ENCODE data around the gene ABR.
"Not testable (repeated sequence)": the region's sequence is repeated elsewhere in the genome, so short reads cannot be mapped to it uniquely, and the experiment has no call there.

ABR gene

DNA sequence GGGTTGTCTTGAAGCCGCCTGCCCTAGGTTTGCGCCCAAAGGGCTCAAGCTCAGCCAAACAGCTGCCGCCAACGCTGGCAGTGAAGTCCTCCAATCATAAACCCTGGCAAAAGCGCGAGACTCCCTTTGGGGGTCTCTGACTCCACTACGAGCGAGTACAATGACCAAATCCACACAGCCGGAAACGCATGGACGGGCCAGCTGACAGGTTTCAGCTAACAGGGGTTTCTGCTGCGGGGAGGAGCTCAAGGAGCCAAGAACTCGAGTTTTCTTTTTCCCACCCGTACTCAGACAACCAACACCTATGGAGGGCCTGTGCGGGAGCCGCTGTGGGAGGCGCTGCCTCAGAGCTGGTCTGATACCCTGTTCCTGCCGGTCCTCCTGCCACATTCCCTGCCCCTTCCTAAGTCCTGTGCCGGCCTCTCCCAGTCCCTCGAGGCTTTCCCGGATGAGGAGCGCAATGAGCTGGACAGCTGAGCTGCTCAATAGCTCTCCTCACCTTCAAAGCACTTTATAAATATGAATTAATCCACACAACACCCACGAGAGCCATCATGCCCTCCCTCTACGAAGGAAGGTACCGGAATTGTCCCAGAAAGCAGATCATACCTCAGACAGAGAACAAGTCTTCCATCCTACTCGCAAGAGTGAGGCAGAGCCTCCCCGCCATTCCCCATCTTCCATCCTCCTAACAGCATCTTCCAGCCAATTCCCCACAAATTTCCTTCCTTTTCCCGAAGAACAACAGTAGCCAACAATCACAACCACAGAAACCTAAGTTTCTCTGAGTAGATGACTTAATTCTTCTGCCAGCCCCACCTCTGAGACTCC lies 6.1 kb downstream of the ABR start:
- no peak for DNase-seq (ENCODE audit: low spot score)

DNA sequence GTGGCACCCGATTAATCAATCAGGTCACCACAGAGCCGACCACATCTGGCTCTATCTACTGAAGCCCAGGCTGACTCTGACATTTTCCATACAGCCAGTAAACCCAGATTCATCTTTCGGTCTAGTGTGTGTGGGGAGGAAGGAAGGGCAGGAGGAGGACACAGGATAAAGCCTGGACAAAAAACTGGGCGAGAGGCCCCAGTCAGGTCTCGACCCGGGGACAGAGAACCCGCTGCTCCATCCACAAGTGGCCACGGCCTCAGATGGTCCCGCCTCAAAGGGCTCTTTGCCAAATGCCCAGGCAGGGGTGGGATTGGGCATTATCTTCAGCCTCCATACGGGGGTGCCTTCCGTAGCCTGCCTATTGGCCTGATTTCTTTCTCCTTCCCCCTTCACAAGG lies 7.8 kb downstream of the ABR start:
- DNase-seq (ENCODE audit: low spot score) = no peak

DNA sequence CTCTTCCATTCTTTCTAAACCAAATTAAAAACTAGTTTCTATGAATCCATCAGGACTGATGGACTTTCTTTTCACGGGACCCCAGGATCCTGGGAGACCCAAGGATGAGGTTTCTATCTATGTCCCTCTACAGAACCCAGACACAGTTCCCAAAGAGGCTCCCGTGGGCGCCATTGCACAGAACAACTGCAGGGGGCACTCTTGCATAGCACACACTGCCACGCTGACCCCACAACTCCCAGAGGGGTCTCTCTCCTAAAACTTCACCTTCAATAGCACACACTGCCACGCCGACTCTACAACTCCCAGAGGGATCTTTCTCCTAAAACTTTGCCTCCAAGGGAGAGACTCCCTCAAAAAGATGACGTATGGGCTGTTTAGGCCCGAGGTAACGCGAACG lies 9.0 kb downstream of the ABR start:
- no peak for DNase-seq (ENCODE audit: low spot score)

DNA sequence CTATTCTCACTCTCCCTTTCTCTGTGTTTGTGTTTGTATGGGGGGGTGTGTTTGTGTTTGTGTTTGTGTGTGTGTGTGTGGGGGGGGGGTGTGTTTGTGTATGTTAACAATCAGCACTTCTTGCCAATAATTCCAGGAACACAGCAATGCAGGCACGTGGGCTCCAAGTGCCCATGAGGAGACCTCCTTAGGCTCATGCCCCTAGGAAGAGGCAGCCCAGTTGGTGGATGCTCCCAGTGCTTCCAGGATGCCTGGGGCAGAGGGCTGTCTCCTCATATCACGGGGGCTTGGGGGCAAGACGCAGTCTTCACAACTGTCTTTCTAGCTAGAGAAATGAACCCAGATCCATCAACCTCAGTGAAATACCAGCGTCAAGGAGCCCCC lies 9.9 kb downstream of the ABR start:
- DNase-seq (ENCODE audit: low spot score) = no peak

DNA sequence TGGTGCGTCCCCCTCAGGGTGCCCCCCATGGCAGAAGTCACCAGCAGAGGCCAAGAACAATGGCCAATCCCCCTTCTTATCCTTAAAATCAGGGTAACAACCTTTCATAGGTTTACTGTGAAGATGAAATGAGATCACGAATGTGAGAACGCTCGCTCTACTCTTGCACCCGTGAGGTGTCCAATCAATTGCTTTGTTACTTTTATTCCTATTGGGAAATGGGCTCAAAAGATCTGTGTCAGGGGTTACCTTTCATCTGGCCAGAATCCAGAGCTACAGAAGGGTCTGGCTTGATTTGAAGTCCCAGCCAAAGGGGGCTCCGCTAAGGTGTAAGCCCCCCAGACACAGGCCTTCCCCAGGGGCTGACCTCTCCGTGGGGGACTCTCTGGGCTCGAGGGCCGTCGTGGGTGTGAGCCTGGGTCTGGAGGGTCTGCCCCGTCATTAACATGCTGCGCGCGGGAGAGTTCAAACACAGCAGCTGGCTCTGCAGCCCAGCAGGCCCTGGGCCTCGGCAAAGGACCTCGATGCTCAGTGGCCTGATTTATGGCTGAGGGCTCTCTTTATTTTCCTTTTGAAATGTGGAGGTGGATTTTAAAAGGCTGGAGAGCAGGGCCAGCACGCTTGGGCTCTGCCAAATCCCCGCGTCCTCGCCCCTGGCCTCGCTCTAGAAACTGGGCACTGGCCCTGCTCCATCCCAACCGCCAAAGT lies 10.4 kb downstream of the ABR start:
- DNase-seq (ENCODE audit: low spot score) = no peak

DNA sequence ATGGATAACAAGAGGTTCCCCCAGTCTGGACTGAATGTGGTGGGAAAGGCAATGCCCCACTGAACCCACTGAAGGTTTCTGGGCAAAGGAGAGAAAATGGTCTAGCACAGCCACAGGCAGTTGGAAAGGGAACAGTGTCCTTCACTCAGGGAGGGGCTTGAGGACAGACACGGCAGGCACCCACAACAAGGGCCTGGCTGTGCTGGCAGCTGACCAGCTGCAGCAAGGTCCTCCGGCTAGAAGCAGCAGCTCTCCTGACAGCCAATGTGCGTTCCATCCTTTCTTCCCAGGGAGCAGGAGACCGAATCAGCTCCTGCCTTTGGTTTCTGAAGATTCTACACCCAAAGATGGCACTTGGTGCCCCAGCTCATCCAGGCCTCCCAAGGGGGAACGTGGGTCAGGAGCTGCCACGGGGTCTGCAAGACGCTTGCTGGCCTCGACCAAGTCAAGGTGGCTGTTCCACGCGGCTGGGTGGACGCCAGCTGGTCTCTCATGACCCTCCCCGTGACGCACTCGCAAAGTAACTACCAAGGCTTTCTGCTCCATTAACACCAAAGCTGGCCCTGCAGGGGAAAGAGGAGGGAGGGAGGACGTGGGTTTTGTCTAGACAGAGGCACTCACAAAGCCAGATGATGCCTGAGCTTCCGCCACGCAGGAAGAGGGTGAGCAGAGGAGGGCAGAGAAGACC lies 11.1 kb downstream of the ABR start:
- DNase-seq (ENCODE audit: low spot score) = no peak

DNA sequence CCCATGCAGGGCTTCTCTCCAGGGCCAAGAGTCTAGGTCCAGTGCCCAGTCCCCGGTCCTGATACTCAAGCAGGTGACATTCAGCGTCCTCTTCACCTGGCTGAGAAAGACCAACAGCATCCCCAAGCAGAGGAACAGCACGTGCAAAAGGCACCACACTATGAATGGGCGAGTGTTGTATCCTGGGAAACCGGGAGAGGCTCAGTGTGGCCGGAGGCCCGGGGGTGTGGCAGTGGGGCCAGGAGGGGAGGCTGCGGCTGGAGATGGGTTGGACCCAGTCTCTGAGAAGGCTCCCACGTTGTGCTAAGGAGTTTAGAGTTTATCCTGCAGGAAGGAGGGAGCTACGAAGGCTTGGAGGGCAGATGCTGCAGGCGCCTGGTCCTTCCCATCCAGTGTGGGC lies 13.5 kb downstream of the ABR start:
- no peak for DNase-seq (ENCODE audit: low spot score)

DNA sequence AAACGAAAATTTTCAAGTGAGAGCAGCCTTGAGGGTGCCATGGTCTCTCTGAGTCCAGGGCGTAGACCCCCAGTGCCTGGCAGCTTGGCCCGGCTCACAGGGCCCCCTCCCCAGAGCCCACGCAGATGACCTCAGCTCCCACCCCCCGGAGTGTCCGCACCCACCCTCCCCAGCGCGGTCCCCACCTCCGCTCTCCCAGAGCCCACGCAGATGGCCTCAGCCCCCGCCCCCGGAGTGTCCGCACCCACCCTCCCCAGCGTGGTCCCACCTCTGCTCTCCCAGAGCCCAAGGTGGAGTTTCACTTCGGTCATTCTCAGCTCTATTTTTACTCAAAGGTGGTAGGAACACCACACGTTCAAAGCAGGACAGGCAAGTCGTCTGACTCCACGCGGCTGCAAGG lies 13.9 kb downstream of the ABR start:
- no peak for DNase-seq (ENCODE audit: low spot score)

DNA sequence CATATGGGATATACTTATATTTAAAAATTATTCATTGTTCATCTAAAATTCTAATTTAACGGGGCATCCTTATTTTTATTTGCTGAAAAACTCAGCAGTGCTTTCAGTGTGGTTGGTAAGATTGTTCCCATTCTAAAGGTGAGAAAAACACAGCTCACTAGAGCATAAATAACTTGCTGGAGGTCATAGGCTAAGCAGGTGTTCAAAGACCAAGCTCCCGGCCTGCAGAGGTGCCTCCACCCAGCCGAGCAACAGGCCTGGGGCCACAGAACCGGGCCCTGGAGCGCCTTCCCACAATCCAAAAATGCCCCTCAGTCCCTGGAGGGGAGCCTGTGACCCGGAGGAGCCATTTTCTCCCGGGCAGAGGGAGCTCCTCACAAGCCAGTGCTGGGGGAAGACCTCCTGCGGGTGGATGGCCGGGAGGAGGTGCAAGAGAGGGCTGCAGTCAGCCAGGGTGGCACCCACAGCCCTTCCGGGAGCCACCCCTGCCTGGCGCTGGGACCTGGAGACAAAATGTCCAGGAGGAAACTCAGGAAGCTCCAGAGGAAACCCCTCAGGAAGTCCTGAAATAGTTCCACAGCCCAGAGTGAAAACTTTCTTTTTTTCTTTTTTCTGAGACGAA lies 14.7 kb downstream of the ABR start:
- no peak for DNase-seq (ENCODE audit: low spot score)

DNA sequence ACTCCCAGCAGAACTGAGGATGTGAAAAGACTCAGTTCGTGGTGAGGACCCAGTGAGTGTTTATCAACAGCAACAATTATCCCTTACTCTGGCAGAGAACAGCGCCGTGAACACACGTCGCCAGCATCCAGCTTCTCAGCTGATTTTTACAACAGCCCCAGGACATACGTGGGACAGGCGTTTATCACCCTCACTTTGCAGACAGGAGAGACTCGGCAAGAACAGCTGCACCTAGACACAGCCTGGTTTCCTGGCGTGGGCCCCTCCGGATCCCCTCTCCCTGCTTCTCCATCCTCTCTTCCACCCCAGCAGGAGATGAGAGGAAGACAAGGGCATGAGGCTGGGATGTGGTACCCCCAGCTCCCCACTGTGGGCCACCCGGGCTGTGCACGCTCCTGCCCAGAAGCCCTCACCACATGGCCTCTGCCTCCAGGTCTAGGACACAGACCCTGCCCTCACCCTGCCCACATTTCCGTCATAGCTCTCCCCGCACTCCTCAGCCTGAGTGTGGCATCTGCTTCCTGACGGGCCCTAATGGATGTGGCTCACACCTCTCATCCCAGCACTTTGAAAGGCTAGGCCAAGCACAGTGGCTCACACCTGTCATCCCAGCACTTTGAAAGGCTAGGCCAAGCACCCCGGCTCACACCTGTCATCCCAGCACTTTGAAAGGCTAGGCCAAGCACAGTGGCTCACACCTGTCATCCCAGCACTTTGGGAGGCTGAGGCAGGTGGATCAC lies 17.5 kb downstream of the ABR start:
- no peak for DNase-seq (ENCODE audit: low spot score)

DNA sequence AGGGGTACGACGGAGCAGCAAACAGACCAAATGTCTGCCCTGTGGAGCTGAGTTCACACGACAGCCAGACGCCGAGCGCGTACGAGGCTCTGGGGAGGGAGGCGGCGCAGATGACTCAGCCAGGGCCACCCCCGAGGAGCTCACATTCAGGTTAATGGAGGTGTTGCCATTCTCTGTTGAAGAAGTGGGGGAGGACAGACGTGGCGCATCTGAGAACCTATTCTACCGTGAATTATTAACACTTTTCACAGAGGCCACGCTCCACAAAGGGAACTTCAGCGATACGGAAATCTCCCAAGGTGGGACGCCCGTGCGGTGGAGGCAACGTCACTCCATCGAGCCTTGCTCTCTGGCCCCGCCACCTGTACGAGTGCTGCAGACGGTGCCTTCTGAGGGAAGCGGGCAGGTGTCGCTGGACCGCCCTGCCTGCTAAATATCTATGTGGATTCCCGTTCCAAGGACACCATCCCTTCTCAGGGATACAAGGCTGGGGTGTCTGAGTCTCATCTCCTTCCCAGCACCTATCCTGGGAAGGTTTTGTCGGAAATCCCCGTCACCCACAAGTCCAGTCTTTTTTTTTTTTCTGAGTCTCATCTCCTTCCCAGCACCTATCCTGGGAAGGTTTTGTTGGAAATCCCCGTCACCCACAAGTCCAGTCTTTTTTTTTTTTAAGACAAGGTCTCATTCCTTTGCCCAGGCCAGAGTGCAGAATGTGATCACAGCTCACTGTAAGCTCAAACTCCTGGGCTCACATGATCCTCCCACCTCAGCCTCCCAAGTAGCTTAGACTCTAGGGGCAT lies 19.0 kb downstream of the ABR start:
- DNase-seq (ENCODE audit: low spot score) = no peak

DNA sequence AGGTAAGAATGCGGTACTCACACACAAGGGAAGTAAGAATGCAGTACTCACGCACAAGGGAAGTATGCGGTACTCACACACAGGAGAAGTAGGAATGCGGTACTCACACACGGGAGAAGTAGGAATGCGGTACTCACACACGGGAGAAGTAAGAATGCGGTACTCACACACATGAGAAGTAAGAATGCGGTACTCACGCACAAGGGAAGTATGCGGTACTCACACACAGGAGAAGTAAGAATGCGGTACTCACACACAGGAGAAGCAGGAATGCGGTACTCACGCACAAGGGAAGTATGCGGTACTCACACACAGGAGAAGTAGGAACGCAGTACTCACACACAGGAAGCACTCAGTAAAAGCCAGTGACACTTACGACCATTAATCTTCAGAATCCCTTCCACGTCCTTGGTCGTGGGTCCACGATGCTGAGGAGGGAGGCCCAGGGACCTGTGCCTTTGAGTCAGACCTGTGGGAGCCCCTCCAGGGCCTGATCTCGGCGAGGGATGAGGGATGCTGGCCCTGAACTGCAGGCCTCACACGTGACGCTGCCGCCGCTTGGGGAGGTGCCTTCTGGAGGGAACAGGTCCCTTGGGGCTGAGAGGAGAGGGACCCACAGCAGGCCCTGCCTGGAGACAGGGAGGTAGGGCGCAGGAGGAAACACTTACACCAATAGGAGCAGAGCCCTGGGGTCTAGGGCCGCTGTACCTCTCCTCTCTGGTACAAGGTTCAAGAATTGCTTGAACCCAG lies 20.2 kb downstream of the ABR start:
- no peak for DNase-seq (ENCODE audit: low spot score)

DNA sequence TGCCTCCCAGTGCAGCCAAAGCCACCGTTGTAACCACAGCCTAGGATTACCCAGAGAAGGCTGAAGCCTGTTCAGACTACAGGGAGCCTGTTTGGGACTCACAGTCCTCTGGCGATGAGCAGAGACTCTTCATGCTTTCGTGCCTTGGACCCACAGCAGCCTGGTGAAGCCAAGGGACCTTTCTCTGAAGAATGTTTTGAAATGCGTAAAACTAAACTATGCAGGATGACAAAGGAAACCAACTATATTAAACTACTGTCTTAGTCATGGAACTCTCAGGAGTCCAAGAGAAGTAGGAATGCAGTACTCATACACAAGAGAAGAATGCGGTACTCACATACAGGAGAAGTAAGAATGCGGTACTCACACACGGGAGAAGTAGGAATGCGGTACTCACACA lies 20.9 kb downstream of the ABR start:
- no peak for DNase-seq (ENCODE audit: low spot score)

DNA sequence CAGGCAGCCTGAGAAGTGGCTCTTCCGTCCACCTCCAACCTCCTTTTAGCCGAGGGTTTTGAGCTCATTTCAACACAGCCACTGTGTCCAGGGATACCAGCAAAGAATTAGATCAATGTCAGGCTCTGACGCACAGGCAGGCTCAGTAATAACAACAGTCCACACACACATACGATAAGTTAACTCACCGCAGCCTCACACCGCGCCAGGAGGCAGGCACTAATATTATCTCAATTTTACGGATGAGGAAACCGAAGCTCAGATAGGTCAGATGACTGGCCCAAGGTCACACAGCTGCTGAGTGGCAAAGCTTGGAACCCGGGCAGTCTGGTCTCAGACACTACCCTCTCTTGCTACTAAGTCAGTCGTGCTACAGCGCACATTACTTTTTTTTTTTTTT lies 22.9 kb downstream of the ABR start:
- DNase-seq (ENCODE audit: low spot score) = no peak

DNA sequence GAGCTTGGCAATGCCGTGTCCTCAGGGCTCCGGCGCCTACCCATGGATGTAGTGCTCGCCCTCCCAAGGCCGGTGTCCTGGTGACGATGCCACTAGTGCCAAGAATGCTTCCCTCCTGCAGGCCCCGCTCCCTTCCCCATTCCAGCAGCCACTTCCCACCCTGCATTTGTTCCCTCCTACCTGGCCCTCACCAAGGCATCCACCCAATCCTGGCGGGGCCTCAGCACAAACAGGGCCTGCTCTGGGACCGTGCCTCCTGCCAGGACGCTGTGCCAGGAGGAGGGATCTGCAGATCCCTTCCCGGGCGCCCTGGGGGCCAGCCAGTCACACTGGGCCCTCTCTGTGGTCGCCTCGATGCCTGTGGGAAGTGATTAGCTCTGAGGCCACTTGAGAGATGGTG lies 25.1 kb downstream of the ABR start:
- DNase-seq (ENCODE audit: low spot score) = no peak

DNA sequence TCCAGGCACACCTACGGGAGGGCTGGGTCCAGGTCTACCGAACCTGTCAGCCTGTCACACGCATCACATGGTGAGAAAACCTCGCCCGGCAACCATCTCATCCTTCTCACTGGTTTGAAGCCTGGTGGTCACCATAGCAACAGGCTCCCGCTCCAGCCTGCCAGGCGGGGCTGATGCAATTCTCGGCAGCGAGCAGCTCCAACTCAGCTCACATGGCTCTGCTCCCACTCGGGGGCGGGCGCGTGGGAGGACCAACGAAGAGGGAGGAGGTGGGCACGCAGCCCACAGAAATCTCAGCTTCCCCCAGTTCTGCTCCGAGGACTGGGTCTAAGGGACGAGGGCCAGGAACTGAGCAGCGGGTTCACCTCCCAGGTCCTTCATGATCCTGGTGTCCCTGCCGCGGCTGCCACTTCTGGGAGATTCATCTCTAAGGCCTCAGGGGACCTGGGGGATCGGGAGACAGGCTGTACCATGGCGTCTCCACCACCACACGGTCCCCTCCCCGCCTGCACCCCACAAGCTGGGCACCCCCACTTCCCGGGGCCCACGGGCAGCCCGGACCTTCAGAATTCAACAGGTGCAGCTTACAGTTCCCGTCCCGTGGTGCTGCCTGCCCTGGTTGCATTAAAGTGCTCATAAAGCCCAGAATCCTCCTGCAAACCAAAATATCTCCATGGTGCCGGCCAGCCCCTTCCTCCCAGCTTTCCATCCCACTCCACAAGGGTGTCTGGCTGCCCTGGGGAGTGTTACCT lies 25.8 kb downstream of the ABR start:
- DNase-seq (ENCODE audit: low spot score) = no peak

DNA sequence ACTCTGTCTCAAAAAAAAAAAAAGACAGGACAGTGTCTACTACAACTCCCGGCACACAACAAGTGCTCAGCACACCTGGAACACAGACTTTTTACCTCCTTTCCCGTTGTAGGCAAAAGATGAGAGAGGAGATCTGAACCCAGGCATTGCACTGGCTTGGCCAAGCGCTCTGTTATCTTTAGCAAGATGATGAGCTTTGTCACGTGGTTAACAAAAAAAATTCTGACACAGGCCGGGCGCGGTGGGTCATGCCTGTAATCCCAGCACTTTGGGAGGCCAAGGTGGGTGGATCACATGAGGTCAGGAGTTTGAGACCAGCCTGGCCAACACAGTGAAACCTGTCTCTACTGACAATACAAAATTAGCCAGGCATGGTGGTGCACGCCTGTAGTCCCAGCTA lies 27.2 kb downstream of the ABR start:
- not testable (repeated sequence) for DNase-seq (ENCODE audit: low spot score)

DNA sequence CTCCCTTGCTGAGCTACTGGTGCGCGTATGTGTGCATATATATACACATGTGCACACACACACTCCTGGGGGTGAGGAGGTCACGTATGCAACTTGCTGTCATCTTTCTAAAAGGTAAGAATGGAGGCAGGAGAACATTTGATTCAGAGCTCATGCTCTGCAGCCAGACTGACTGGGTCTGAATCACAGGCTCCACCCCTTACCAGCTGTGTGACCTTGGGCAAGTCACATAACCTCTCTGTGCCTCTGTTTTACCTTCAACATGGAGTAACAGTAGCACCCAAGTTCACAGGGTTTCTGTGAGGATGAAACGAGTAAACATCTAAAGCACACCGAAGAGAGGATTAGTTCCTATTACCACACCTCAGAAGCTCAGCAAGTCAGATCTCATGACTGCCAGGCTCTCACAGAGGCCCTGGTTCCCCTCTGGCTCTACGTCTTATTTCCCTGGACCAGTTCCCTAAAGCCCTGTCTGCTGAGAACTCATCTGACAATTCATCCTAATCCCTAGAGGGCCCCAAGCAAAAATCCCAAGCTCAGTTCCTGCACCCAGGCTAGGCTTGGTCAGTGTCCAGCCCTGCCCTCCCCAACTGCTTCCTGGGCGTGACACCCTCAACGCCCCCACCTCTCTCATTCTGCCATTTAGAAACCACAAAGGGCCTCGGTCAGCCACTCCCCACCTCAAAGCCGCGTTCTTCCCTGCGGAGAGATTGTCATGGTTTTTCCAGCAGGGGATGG lies 28.7 kb downstream of the ABR start:
- DNase-seq (ENCODE audit: low spot score) = no peak

DNA sequence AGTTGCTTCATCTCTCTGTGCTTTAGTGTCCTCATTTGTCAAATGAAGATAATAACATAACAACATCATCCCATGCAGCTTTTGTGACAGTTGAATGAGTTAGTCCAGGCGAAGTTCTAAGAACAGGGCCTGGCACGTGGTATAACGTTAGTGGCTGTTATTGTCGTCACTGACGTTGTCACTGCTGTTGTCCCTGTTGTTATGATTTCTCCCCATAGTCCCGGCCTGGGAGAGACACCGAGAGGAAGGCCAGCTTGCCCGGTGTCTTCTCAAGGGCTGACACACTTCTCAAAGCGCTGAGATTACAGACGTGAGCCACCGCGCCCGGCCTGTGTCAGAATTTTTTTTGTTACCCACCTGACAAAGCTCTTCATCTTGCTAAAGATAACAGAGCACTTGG lies 29.9 kb downstream of the ABR start:
- DNase-seq (ENCODE audit: low spot score) = no peak
